Gastroesophageal sphincter (tissue), 3 donors: ENCODE data around the gene CLCN3.

ENCODE experiments used
- EP300 ChIP-seq: sonication (generic); formaldehyde crosslinking; IDR thresholded peaks from one replicate; pipeline ENCODE4 v1.6.1; 2017; ENCODE audit warnings: antibody characterized with exemption, mild to moderate bottlenecking
- POLR2A ChIP-seq, 2 donors: fragments of 450-650 bp; IDR thresholded peaks; one replicate each; pipeline ENCODE4 v1.6.1; 2017; ENCODE audit warnings: antibody characterized with exemption in 2 of 2, mild to moderate bottlenecking in 2 of 2, moderate library complexity in 1 of 2
- TF ChIP-seq, protein P1 (sequence below), 4 experiments: fragments of 200-600 bp in 2 of 4; fragments of 450-650 bp in 2 of 4; sonication (generic) in 1 of 4; IDR thresholded peaks; one replicate each; pipeline ENCODE4 v1.5.1; 2017 to 2019; ENCODE audit warnings: antibody characterized with exemption in 4 of 4, mild to moderate bottlenecking in 2 of 4, moderate library complexity in 2 of 4

DNA sequence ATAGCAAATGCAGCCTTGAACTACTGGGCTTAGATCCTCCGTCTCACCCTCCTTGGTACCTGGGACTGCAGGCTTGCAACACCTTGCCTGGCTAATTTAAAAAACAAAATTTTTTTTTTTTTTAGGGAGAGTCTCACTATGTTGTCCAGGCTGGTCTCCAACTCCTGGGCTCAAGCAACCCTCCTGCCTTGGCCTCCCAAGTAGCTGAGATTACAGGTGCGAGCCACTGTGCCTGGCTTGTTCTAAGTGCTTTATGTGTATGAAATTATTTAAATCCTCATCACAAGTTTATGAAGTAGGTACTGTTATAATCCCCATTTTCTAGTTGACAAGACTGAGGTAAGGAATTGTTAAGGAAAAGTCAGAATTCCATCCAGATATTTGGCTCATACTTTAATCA, 43.0 kb downstream of the CLCN3 start:
- TF ChIP-seq, protein P1, sequence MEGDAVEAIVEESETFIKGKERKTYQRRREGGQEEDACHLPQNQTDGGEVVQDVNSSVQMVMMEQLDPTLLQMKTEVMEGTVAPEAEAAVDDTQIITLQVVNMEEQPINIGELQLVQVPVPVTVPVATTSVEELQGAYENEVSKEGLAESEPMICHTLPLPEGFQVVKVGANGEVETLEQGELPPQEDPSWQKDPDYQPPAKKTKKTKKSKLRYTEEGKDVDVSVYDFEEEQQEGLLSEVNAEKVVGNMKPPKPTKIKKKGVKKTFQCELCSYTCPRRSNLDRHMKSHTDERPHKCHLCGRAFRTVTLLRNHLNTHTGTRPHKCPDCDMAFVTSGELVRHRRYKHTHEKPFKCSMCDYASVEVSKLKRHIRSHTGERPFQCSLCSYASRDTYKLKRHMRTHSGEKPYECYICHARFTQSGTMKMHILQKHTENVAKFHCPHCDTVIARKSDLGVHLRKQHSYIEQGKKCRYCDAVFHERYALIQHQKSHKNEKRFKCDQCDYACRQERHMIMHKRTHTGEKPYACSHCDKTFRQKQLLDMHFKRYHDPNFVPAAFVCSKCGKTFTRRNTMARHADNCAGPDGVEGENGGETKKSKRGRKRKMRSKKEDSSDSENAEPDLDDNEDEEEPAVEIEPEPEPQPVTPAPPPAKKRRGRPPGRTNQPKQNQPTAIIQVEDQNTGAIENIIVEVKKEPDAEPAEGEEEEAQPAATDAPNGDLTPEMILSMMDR (IDR thresholded peaks at IDR 0.05), result no peak
- TF ChIP-seq POLR2A (IDR thresholded peaks at IDR 0.05), result no peak
- no peak for TF ChIP-seq EP300
